Stimulated activated CD8-positive, alpha-beta memory T cell treated with anti-CD3 and anti-CD28 coated beads, Interleukin-15, amount 100 ng/mL, for 1 hour (primary cell): ENCODE results near the gene CALR3.
"Not testable (repeated sequence)": the region's sequence is repeated elsewhere in the genome, so short reads cannot be mapped to it uniquely, and the experiment has no call there.

Experiments used
- DNase-seq: peaks from one replicate; pipeline ENCODE4 v3.0.0-alpha.2; 2020; ENCODE audit warnings: low read depth

Gene CALR3

GRCh38 chr19:16495982-16496612 is at the start of gene CALR3, which contains the start of gene C19orf44:
CALR3 (minus strand) TSS chr19:16496167; CDS start chr19:16496129, 38 bp downstream.
C19orf44 (plus strand) TSS chr19:16496394; CDS start chr19:16500793, 4,399 bp downstream.
- peak; percentile 95 for DNase-seq

GRCh38 chr19:16544473-16545231 is 48.7 kb upstream of the CALR3 start:
- DNase-seq = no peak

GRCh38 chr19:16543734-16544133 is 47.8 kb upstream of the CALR3 start:
- not testable (repeated sequence) for DNase-seq

GRCh38 chr19:16542910-16543472 is 47.0 kb upstream of the CALR3 start:
- no peak for DNase-seq

- peak; percentile 88 for DNase-seq
Measured at GRCh38 chr19:16542045-16542909, 46.3 kb upstream of the CALR3 start, which contains the start of gene CHERP. CHERP (minus strand) TSS chr19:16542437; CDS start chr19:16542378, 59 bp downstream.

- no peak for DNase-seq
Measured at GRCh38 chr19:16541526-16542044, 45.6 kb upstream of the CALR3 start.

GRCh38 chr19:16540948-16541347 is 45.0 kb upstream of the CALR3 start:
- no peak for DNase-seq

GRCh38 chr19:16537111-16537510 is 41.1 kb upstream of the CALR3 start:
- DNase-seq = no peak

GRCh38 chr19:16536130-16536529 is 40.2 kb upstream of the CALR3 start:
- no peak for DNase-seq

GRCh38 chr19:16535381-16535780 is 39.4 kb upstream of the CALR3 start:
- DNase-seq = no peak

GRCh38 chr19:16532440-16533234 is 36.7 kb upstream of the CALR3 start:
- no peak for DNase-seq

- DNase-seq = no peak
Measured at GRCh38 chr19:16531380-16531669, 35.4 kb upstream of the CALR3 start.

GRCh38 chr19:16530540-16531379 is 34.8 kb upstream of the CALR3 start:
- DNase-seq = no peak

GRCh38 chr19:16529466-16530144 is 33.6 kb upstream of the CALR3 start:
- no peak for DNase-seq

GRCh38 chr19:16527971-16528521 is 32.1 kb upstream of the CALR3 start:
- DNase-seq = no peak

GRCh38 chr19:16527334-16527935 is 31.5 kb upstream of the CALR3 start:
- no peak for DNase-seq

GRCh38 chr19:16525751-16526481 is 29.9 kb upstream of the CALR3 start:
- no peak for DNase-seq
